Left cardiac atrium (tissue), 4 donors: ENCODE data around the gene PXK. TPM values are rescaled to one million over a fixed set of nuclear protein-coding genes. Genes with fewer than 3 reads are reported as not detected.
"Not testable (repeated sequence)": the region's sequence is repeated elsewhere in the genome, so short reads cannot be mapped to it uniquely, and the experiment has no call there.

Experiments
- ATAC-seq, 2 donors: fragments of 200-7000 bp; cut with Tn5 transposase; one replicate each; pipeline ENCODE4 v1.9.1; 2020; ENCODE audit warnings: mild to moderate bottlenecking in 2 of 2, moderate library complexity in 2 of 2
- DNase-seq: peaks from one replicate; pipeline ENCODE4 v3.0.0-alpha.2; 2020
- intact Hi-C, 2 donors: fragments of 100-400 bp; cut with DNase I; formaldehyde crosslinking; loops; one replicate each; pipeline versions ENCODE4 v1.14.1 to v1.15.1; 2022 to 2023
- total RNA-seq, 2 donors: library from RNA; stranded (reverse); fragmentation: NEBNext Ultra II Directional; extraction: Animal tissue kit (Norgen Biotek cat#: 25700); gene quantifications; one replicate each; pipeline ENCODE4 v1.2.1, GENCODE V29; 2021
- donor health status: DM: no; HTN: yes; CAD: no.
- donor health status: DM: no; HTN: yes; CAD: no; lungs with severe emphysema.
- donor health status: DM: yes; HTN: yes; CAD: no.
- donor health status: Dilated cardiomyopathy.

The PXK gene
- total RNA-seq, 2 donors from 2014 or later = 13.3 to 15.1 TPM

DNA sequence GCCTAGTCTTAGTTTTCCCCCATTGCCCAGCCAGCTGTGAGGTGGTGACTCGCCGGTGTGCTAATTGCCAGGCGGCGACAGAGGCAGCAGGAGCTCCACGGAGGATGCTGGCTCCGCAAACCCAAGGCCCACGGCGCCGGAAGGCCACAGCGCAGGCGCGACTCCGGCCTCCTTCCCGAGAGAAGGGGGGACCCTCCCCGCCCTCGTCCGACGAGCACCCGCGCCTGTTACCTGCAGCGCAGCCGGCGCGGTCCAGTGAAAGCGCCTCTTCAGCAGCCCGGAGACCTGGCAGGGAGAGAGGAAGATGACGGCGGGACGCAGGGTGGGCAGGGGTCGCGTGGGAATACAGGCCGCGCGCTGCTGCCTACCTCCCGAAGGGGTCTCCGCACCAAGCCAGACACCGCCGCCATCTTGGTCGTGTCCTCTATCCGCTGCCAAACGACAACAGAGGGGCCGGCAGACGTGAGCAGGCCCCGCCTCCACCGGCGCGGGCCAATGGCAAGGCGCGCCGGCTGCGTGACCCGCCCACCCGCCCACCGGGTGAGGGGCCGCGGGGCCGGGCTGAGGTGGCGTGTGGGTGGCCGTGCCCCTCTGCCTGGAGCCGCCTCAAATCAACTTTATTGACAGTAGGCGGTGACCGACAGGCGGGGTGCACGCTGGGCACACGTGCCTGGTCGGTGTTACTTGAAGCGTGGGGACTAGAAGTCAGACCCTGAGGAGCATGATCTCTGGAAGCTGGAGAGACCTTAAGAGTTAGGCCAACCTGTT is 100.9 kb downstream of the PXK start, which contains the start of gene PDHB:
Gene PDHB (minus strand): TSS at position 433 of the 768 bp plus-strand sequence. CDS start 23 bp downstream, at position 410.
- intact Hi-C loops = loop anchor here in 1 of 2 donors (5.0 kb wide), 1 partner anchor 59 kb away; the partner anchor contains the start of gene KCTD6
- peak; percentile 97 to 99 for ATAC-seq

GRCh38 chr3:58434168-58434504 is 101.4 kb downstream of the PXK start:
- DNase-seq = no peak
- intact Hi-C loops = loop anchor here in 1 of 2 donors (5.0 kb wide), 1 partner anchor 58 kb away; the partner anchor contains the start of gene KCTD6
- ATAC-seq = no peak

More for the DNA sequence above, 100.9 kb downstream of the PXK start, which contains the start of gene PDHB:
- peak; percentile 95 for DNase-seq

DNA sequence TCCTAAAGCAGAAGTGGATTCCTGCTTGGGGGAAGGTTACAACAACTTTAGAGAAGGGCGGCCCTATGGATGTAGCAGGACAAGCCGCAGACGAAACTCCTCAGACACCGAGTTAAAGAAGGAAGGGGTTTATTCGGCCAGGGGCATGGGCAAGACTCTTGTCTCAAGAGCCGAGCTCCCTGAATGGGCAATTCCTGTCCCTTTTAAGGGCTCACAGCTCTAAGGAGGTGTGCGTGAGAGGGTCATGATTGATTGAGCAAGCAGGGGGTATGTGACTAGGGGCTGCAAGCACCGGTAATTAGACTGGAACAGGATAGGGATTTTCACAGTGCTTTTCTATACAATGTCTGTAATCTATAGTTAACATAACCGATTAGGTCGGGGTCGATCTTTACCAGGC is 101.8 kb downstream of the PXK start:
- ATAC-seq (no peak), DNase-seq (no peak)
- intact Hi-C loops = loop anchor here in 1 of 2 donors (5.0 kb wide), 1 partner anchor 58 kb away; the partner anchor contains the start of gene KCTD6

DNA sequence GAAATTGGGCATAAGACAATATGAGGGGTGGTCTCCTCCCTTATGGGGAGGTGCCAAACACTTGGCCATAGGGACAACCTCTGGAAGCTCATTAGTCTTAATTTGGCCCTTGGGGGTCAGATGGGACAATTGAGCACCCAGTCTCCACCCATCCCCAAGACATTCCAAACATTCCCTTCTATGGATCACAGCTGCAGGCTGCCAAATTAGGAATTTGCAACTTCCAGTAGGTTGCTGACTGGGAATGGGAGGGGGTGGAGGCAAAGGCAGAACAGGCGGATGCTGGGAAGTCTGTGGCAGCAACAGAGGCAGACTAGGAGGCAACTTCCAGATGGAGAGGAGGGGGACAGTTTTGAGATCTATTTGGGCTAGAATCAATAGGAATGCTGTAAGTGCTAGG is 102.3 kb downstream of the PXK start:
- intact Hi-C loops = loop anchor here in 1 of 2 donors (5.0 kb wide), 1 partner anchor 57 kb away; the partner anchor contains the start of gene KCTD6
- no peak for ATAC-seq
- no peak for DNase-seq

GRCh38 chr3:58437276-58437675 is 104.6 kb downstream of the PXK start:
- intact Hi-C loops, DNase-seq, ATAC-seq: not testable (repeated sequence)

- intact Hi-C loops, ATAC-seq, DNase-seq: not testable (repeated sequence)
Measured at GRCh38 chr3:58440996-58441355, 108.3 kb downstream of the PXK start.

- intact Hi-C loops = no loop called here
Measured at GRCh38 chr3:58441514-58442450, 109.1 kb downstream of the PXK start.

GRCh38 chr3:58452176-58452575 is 119.5 kb downstream of the PXK start:
- ATAC-seq (no peak), DNase-seq (no peak)
- intact Hi-C loops = no loop called here

More at GRCh38 chr3:58441514-58442450, 109.1 kb downstream of the PXK start:
- ATAC-seq = no peak
- DNase-seq = no peak

DNA sequence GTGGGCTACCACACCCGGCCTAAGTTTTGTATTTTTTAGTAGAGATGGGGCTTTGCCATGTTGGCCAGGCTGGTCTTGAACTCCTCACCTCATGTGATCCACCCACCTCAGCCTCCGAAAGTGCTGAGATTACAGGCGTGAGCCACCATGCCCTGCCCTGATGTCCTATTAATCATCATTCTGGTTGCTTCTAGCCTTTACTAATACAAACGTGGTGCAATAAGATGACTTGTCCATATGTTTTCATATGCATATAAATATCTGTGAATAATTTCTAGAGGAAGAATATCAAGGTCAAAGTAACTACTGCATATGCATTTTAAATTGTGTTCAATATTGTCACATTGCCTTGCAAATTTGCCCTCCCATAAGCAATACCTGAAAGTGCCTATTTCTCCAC is 126.5 kb downstream of the PXK start:
- intact Hi-C loops = no loop called here
- DNase-seq = no peak
- no peak for ATAC-seq

- no peak for DNase-seq
- intact Hi-C loops = loop anchor here in 1 of 2 donors (5.0 kb wide), 1 partner anchor 69 kb away; no protein-coding TSS in a partner anchor
- ATAC-seq = no peak
Measured at GRCh38 chr3:58462829-58463180, 130.1 kb downstream of the PXK start.

- DNase-seq (peak; percentile 80), ATAC-seq (peak; percentile 90 to 97)
- intact Hi-C loops = loop anchor here in 1 of 2 donors (5.0 kb wide), 1 partner anchor 69 kb away; no protein-coding TSS in a partner anchor
Measured at GRCh38 chr3:58463181-58463941, 130.7 kb downstream of the PXK start.

DNA sequence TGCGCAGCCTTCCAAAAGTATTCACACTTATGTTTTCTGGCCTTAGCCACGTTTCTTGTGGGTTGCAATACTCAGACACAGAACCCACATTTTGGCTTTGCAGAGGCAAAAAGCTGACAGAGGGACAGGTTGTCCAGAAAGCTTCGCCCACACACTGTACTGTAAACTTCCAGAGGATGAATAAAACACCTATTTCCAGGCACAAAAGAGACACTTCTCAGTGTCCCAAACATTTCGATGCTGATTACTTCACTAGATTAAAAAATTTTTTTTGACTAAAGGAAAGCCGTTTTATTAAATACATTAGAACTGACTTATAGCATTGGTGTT is 131.2 kb downstream of the PXK start:
- no peak for DNase-seq
- intact Hi-C loops = loop anchor here in 1 of 2 donors (5.0 kb wide), 1 partner anchor 68 kb away; no protein-coding TSS in a partner anchor
- ATAC-seq = no peak

DNA sequence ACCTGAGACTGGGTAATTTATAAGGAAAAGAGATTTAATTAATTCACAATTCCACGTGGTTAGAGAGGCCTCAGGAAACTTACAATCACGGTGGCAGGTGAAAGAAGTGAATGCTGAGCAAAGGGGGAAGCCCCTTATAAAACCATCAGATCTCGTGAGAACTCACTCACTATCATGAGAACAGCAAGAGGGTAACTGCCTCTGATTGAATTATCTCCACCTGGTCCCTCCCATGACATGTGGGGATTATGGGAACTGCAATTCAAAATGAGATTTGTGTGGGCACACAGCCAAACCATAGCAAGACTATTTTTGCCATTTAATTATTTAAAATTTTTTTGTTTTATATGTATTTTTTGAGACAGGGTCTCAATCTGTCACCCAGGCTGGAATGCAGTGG is 132.2 kb downstream of the PXK start:
- no peak for ATAC-seq
- intact Hi-C loops = loop anchor here in 1 of 2 donors (5.0 kb wide), 1 partner anchor 67 kb away; no protein-coding TSS in a partner anchor
- no peak for DNase-seq

DNA sequence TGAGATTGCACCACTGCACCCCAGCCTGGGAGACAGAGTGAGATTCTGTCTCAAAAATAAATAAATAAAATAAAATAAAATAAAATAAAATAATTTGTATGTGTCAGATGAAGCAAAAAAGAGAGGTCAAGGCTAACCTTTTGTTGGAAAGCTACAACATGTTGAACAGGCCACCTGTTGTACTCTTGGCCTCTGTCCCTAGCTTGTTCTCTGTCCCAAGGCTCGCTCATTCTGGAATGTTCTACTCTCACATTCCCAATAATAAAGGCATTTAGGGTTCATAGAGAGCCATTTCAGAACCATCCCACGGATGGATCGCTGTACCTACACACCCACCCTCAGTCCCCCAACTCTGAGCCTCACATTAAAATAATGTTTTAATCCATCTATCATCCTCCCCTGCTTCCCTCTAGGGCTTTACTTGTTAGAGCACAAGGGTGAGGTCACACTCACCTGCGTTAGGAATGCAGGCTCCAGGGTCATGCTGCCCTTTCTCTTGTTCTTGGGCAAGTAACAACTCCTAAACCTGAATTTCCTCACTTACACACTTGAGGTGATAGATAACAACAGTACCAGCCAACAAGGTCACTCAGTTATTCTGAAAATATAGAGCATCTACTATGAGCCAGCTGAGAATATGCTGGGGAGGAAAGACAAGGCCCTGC is 134.3 kb downstream of the PXK start:
- DNase-seq (no peak), ATAC-seq (no peak)
- intact Hi-C loops = no loop called here

DNA sequence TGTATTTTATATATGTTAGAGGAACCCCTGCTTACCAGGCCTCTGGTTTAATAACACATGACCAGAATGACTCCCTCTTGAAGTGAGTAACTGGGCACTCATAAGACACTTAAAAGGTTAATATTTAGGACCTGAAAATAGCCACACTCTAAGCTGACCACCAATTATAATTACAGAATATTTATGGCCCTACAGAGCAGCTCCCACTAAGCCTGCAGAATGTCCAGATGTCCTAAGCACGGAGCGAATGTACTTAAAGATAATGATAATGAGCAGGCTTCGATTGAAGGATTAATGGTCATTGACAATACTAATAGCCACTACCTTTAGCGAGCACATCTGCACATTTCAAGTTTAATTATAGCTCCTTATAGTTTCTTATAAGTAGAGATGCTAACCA is 136.4 kb downstream of the PXK start:
- no peak for ATAC-seq
- intact Hi-C loops = no loop called here
- no peak for DNase-seq

DNA sequence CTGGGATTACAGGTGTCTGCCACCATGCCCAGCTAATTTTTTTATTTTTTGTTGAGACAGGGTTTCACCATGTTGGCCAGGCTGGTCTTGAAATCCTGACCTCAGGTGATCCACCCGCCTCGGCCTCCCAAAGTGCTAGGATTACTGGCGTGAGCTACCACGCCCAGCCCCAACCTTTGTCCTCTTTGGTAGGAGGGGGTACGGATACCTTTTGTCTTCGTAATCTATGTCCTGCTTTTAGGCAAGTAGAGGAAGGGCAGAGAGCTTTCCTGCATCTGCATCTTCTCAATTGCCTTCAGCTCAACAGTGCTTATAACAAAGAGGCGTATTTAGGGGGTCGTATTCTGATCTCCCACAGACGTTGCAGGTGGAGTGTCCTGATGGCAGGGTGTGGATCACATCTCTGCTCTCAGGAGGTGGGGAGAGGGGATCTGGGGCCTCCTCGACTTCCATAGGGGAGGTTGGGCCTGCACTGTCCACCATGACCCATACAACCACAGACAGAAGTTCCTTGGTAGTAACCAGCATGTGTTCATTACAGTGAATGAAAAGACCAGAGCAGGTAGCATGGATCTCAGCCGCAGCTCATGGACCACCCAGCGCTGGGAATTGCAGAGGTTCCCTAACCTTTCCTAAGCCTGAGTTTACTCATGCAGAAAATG is 137.8 kb downstream of the PXK start:
- ATAC-seq = peak in 1 of 2 donors; percentile 5
- no peak for DNase-seq
- intact Hi-C loops = no loop called here

DNA sequence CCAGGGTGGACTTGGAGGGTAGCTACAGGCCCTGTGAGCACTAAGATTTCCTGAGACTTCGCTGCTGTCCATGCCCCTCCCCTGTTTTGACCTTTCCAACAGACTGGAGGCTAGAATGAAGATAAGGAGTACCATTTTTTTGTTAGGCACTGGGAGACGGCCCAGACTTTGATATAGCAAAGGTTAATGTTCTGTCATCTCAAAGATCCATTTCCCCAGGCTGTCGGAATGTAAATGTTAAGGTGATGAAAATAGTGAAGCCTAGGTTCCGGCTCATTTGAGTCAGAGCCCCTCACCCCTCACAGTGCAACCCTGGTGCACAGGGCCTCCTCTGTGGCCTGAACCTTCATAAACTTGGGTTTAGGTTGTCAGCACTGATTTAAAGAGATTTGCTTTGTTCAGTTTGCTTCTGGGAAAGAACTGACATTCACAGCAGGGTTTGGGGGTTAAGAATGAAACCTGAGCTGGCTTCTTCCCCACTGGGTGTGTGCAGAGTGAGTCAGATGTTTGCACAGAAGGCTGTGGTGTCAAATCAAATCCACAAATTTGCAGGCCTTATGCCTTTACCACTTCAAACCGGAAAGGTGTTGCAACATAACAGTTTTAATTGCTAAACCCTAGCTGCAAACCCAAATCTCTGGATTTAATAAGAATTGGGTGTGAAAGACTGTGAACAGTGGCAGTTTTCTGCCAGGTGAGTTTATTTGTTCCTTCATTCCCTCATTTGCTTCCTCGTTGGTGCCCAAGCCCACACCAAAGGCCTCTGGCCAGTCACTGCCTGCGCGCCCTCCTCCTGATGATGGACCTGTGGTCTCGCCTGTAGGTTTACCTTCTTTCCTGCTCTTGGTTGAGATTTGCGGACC is 138.6 kb downstream of the PXK start:
- peak; percentile 77 to 95 for ATAC-seq
- peak; percentile 35 for DNase-seq
- intact Hi-C loops = no loop called here
